ENCODE measurements around the gene DNAH1.

DNAH1 gene

GRCh38 chr3:52305926-52306325 lies 10.2 kb upstream of the DNAH1 start:
- in situ Hi-C loops (cut with HindIII; ENCODE audit: low pct_ligation_motif_present, low pct_unique_long_range_greater_than_20kb, low sequenced_read_pairs), result no loop called here
- DNase-seq, result no peak

- DNase-seq, result no peak
- in situ Hi-C loops (cut with HindIII; ENCODE audit: low pct_ligation_motif_present, low pct_unique_long_range_greater_than_20kb, low sequenced_read_pairs), result no loop called here
Measured at GRCh38 chr3:52306978-52307377, 9.1 kb upstream of the DNAH1 start.

- in situ Hi-C loops (cut with HindIII; ENCODE audit: low pct_ligation_motif_present, low pct_unique_long_range_greater_than_20kb, low sequenced_read_pairs), result no loop called here
Measured at GRCh38 chr3:52308308-52308707, 7.8 kb upstream of the DNAH1 start.

GRCh38 chr3:52310861-52311575 lies 5.1 kb upstream of the DNAH1 start:
- in situ Hi-C loops (cut with HindIII; ENCODE audit: low pct_ligation_motif_present, low pct_unique_long_range_greater_than_20kb, low sequenced_read_pairs), result no loop called here
- DNase-seq, result no peak

More at GRCh38 chr3:52308308-52308707, 7.8 kb upstream of the DNAH1 start:
- DNase-seq, result no peak

GRCh38 chr3:52311576-52312119 lies 4.5 kb upstream of the DNAH1 start:
- in situ Hi-C loops (cut with HindIII; ENCODE audit: low pct_ligation_motif_present, low pct_unique_long_range_greater_than_20kb, low sequenced_read_pairs), result no loop called here
- DNase-seq, result no peak

- in situ Hi-C loops (cut with HindIII; ENCODE audit: low pct_ligation_motif_present, low pct_unique_long_range_greater_than_20kb, low sequenced_read_pairs), result no loop called here
- no peak for DNase-seq
Measured at GRCh38 chr3:52313188-52313773, 2.8 kb upstream of the DNAH1 start.

- peak; percentile 5 for DNase-seq
- in situ Hi-C loops (cut with HindIII; ENCODE audit: low pct_ligation_motif_present, low pct_unique_long_range_greater_than_20kb, low sequenced_read_pairs), result no loop called here
Measured at GRCh38 chr3:52313774-52314188, 2.3 kb upstream of the DNAH1 start.

- in situ Hi-C loops (cut with HindIII; ENCODE audit: low pct_ligation_motif_present, low pct_unique_long_range_greater_than_20kb, low sequenced_read_pairs), result no loop called here
- DNase-seq, result no peak
Measured at GRCh38 chr3:52314489-52314888, 1.6 kb upstream of the DNAH1 start.

- in situ Hi-C loops (cut with HindIII; ENCODE audit: low pct_ligation_motif_present, low pct_unique_long_range_greater_than_20kb, low sequenced_read_pairs), result no loop called here
- DNase-seq, result no peak
Measured at GRCh38 chr3:52315006-52315405, 1.1 kb upstream of the DNAH1 start.

- in situ Hi-C loops (cut with HindIII; ENCODE audit: low pct_ligation_motif_present, low pct_unique_long_range_greater_than_20kb, low sequenced_read_pairs), result no loop called here
- DNase-seq, result no peak
Measured at GRCh38 chr3:52317208-52318000, 1.3 kb downstream of the DNAH1 start.

GRCh38 chr3:52318186-52318816 lies 2.2 kb downstream of the DNAH1 start:
- in situ Hi-C loops (cut with HindIII; ENCODE audit: low pct_ligation_motif_present, low pct_unique_long_range_greater_than_20kb, low sequenced_read_pairs), result no loop called here
- no peak for DNase-seq

GRCh38 chr3:52319921-52320595 lies 3.9 kb downstream of the DNAH1 start:
- no peak for DNase-seq

GRCh38 chr3:52321481-52321880 lies 5.4 kb downstream of the DNAH1 start:
- no peak for DNase-seq
- in situ Hi-C loops (cut with HindIII; ENCODE audit: low pct_ligation_motif_present, low pct_unique_long_range_greater_than_20kb, low sequenced_read_pairs), result no loop called here

More at GRCh38 chr3:52319921-52320595, 3.9 kb downstream of the DNAH1 start:
- in situ Hi-C loops (cut with HindIII; ENCODE audit: low pct_ligation_motif_present, low pct_unique_long_range_greater_than_20kb, low sequenced_read_pairs), result no loop called here

GRCh38 chr3:52322466-52322865 lies 6.3 kb downstream of the DNAH1 start:
- no peak for DNase-seq
- in situ Hi-C loops (cut with HindIII; ENCODE audit: low pct_ligation_motif_present, low pct_unique_long_range_greater_than_20kb, low sequenced_read_pairs), result no loop called here

GRCh38 chr3:52323526-52324295 lies 7.6 kb downstream of the DNAH1 start:
- no peak for DNase-seq
- in situ Hi-C loops (cut with HindIII; ENCODE audit: low pct_ligation_motif_present, low pct_unique_long_range_greater_than_20kb, low sequenced_read_pairs), result no loop called here

GRCh38 chr3:52324676-52325075 lies 8.6 kb downstream of the DNAH1 start:
- in situ Hi-C loops (cut with HindIII; ENCODE audit: low pct_ligation_motif_present, low pct_unique_long_range_greater_than_20kb, low sequenced_read_pairs), result no loop called here
- DNase-seq, result no peak

- no peak for DNase-seq
Measured at GRCh38 chr3:52325686-52326085, 9.6 kb downstream of the DNAH1 start.

GRCh38 chr3:52326976-52327375 lies 10.9 kb downstream of the DNAH1 start:
- in situ Hi-C loops (cut with HindIII; ENCODE audit: low pct_ligation_motif_present, low pct_unique_long_range_greater_than_20kb, low sequenced_read_pairs), result no loop called here
- no peak for DNase-seq

More at GRCh38 chr3:52325686-52326085, 9.6 kb downstream of the DNAH1 start:
- in situ Hi-C loops (cut with HindIII; ENCODE audit: low pct_ligation_motif_present, low pct_unique_long_range_greater_than_20kb, low sequenced_read_pairs), result no loop called here
